ENCODE results near the gene RBM3.

RBM3 gene

DNA sequence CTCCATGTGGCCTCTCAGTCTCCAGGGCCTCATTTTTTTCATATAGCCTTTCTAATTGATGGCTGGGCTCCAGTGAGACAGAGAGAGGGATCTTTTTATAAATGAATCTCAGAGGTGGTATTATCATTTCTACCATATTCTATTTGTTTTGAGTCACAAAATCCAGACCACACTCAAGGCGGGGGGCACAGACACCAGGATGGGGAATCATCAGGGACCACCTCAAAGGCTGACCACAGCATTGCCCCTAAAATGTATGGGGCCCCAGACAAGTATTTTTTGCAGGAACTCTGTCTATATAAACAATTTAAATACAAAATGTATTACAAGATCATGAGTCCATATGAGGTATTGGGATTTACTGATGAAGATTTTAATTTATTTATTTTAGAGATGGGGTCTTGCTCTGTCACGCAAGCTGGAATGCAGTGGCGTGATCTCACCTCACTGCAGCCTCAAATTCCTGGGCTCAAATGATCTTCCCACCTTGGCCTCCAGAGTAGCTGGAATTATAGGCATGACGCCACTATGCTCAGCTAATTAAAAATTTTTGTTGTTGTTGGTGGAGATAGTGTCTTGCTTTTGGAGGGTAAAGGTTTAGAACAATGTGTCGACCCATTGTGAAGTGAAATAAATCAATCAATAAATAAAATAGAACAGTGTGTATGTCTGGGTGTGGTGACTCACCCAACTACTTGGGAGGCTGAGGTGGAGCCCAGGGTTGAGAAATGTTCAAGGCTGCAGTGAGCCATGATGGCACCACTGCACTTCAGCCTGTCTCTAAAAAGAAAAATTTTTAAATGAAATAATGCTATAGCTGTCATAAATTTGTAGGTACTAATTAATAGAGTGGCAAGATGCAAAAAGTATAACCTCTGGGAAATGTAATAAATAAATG, 52.4 kb downstream of the RBM3 start:
- no peak for DNase-seq (ENCODE audit: low read depth)
